HG03469 (cell line): ENCODE measurements around the gene MYO1A.
A peak's percentile ranks its signal among the peaks of the same experiment; 100 is the strongest.
"Not testable (repeated sequence)": the region's sequence is repeated elsewhere in the genome, so short reads cannot be mapped to it uniquely, and the experiment has no call there.

Experiments
- ATAC-seq: cut with Tn5 transposase; IDR thresholded peaks from one replicate; pipeline ENCODE4 v1.9.1; 2021; ENCODE audit warnings: mild to moderate bottlenecking, moderate library complexity, moderate number of reproducible peaks; ENCODE audit not compliant: unreplicated experiment

The MYO1A gene

DNA sequence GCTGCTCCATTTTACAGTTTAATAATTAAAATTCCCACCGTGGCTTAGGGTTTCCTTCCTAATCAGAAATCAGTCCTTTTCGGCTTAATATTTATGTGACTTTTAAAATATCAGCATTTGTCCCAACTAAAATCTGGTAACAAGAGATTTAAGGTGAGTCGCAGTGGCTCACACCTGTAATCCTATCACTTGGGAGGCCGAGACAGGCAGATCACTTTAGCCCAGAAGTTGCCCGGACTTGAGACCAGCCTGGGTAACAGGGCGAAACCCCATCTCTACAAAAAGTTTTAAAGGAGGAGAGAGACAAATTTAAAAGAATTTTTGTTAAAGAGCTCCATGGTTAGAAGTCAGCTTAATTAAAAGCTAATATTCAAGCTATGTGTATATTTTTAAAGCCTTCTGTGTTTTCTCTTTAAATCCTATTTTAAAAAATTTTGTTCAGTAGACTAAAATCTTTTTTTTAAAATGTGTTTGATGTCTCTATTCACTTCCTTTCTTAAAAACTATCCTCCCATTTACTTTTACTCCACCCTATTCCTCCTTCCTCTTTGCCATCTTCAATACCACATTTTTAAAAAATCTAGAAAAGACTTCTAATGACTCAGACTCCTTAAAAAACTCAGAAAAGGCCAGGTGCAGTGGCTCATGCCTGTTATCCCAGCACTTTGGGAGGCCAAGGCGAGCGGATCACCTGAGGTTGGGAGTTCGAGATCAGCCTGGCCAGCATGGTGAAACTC lies 29.8 kb downstream of the MYO1A start:
- ATAC-seq: no peak

- ATAC-seq: no peak
Observed at GRCh38 chr12:57018906-57019305, 31.0 kb downstream of the MYO1A start.

DNA sequence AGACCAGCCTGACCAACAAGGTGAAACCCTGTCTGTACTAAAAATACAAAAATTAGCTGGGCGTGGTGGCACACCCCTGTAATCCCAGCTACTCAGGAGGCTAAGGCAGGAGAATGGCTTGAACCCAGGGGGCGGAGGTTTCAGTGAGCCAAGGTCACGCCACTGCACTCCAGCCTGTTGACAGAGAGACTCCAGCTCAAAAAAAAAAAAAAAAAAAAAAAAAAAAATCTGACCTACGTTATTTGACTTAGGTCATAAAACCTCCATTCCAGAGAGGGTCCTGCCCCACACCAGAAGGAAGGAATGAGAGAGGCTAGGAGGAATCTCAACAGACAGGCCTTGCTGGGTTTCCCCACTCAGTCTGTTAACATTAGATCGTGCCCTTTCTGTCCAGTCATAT lies 31.6 kb downstream of the MYO1A start:
- not testable (repeated sequence) for ATAC-seq

DNA sequence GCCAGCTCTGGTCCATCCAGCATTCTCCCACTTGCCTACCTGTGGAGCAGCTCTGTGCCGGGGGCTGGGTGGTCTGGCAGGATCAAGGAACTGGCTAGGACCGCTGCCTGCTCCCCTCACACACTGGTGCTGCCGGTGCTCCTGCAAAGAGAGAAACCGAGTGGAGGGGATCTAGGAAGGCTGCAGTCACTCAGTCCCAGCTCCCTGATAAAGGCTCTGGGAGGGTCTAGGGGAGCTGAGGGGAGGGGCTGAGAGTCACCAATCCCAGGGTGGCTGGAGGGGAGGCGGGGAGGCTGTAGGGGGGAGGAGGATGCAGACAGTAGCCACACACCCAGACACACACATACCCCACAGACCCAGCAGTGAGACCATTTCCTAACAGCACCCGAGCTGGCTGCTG lies 33.6 kb downstream of the MYO1A start, which contains the start of gene TAC3:
Gene TAC3 (minus strand): TSS at position 182 of the 400 bp plus-strand sequence. CDS start 732 bp downstream, outside the sequence.
- ATAC-seq: no peak

- ATAC-seq: peak; percentile 69
Observed at GRCh38 chr12:57012600-57013465, 37.1 kb downstream of the MYO1A start.

DNA sequence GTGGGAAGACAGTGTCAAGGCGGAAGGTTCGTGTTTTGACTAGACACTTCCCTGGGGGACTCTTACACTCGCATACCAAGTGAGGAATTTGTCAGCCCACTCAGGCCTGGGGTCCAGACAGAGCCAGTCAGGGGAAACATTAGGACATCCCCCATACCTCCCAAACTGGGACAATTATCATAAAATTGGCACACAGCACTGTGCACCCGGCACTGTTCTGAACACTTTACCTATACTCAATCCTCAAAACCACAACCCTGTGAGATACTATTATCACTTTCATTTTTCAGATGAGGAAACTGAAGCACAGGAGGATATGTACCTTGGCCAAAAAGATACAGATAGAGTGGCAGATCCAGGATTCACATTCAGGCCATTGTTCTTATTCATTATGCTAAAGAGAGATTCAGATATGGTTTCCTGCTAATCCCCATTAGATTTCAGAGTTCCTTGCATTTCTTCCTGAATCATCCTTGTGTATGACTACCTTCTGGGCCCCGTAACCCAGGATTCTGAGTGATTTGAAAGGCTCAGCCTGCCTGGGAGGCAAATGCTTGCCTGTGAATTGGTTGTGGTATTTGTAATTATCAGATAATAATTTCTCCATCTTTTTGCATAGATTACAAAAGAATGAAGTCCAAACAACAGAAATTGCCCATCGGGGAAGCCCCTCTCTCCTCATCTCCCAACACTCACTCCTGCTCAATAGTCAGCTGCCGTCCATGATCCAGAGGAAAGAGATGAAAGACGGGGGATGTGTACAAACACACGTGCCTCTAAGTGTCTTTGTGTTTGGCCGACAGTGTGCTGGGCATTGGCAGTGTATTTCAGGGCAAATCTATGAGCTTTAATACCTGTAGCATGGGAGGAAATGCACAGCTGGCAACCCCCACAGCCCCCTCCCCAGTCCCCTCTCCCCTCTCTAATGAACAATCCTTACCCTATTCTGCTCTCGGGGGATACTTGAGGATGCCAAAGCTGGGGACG lies 38.2 kb downstream of the MYO1A start:
- ATAC-seq: no peak

DNA sequence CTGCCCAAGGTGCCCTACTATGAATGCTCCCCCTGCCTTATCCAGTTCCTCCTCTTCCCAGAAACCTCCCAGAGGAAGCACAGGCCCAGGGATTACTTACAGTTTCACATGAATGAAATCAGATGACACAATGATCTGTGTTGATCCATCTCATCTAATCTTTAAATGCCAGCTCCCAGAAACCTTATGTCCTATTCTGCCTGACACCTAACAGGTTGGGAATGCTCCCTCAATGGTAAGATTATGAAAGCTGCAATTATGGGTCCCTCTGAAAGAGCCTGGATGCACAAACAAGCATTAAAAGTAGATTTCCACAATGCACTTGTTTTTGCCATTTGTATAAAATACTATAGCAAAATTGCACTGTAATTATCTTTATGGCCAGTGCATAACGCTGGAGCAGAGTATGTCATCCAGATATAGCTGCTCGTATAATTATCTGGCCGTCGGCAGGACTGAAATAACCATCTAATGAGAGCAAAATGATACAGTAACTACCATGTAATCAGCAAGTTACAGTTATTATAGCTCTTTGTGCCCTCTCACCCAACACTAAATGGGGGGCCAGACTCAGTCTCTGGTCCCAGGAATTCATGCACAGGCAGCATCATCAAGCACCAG lies 39.2 kb downstream of the MYO1A start:
- ATAC-seq: no peak

DNA sequence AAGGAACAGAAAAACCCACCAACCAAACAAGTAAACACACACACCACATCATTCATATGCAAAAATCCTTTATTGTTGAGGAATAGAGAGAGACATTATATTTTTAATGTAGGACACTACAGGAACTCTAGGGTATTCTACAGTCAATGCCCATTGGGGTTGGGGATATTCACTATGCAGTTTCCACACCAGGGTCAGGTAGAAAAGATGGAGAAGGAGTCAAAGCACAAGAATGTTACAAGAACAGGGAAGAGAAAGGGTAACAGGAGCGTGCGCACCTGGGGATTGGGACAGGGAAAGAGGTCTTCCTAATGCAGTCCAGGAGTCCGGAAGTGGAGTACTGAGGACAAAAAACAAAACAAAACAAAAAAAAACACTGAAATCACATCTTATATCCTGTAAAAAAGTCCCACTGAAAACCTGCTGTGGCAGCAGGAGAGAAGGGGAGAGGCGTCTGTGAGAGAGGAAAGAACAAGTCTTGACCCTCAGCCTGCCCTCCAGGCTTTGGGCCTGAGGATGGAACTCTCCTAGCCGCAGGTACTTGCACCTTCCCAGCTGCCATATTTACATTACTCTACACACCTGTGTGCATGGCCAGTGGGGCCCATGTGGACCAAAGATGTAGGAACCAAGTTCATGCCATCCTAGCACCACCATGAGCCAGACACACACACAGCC lies 39.8 kb downstream of the MYO1A start:
- no peak for ATAC-seq

- ATAC-seq: no peak
Observed at GRCh38 chr12:57008178-57008577, 41.8 kb downstream of the MYO1A start.

DNA sequence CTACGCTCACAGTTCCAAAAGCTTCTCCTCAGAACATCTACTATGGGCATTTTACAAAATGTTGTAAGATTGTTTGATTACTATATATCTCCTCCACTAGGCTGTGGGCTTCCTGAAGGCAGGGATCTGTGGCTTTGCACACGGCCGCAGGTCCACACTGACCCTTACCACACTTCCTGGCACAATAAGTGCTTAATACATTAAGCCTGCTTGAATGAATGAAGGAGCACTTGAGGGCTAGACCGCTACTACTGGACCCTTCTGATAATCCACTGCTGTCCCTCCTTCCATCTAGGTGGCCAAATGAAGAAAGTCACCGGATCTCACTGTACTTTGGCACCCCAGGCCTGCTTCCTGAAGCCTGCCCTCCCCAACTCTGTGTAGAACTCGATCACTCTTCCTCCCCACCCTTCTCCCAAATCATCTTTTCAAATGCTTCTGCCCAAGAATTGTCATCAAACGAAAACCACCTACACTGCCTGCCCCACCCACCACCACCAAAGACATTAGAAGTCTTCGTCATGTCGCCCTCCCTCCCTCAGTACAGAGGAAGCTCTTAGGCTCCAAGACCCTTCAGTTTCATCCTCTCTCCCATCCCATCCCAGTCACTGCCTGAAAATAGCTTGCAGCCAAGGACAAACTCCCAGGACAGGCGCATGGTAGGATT lies 43.0 kb downstream of the MYO1A start:
- no peak for ATAC-seq

DNA sequence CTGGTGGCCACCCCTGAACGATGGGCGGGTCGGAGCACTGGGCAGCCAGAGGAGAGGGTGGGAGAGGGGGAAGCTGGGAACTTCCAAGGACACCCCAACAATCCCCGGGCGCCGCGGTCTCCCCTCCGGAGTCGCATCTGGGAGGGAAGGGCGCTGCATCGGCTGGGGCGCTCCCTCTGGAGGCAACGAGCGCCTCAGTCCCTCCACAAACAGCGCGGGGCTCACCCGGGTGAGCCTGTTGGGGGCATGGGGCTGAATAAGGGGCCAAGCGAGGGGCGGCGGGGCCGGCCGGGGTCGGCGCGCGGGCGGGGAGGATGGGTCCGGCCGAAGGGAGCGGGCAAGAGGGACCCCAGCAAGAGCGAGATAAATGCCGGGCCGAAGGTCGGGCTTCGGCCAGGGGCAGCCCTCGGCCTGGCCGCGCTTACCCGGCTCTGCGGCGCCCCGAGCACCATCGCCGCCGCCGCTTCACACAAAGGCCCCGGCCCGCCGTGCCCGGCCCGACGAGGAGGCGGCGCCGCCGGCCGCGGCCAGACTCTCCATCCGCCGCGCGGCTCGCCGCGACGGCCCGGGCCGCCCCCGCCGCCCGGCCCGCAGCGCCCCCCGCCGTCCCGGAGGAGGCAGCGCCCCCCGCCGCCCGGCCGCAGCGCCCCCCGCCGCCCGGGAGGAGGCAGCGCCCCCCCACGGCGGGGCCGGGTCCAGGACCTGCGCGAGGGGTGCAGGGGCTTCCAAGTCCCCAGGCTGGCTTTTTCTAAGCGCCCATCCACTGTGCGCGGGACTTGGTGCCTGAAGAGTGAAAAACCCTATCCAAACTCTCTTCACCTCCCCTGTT lies 43.7 kb downstream of the MYO1A start, which contains the start of gene ZBTB39:
Gene ZBTB39 (minus strand): TSS at position 567 of the 829 bp plus-strand sequence. CDS start 1,629 bp downstream, outside the sequence.
- ATAC-seq: peak; percentile 49

DNA sequence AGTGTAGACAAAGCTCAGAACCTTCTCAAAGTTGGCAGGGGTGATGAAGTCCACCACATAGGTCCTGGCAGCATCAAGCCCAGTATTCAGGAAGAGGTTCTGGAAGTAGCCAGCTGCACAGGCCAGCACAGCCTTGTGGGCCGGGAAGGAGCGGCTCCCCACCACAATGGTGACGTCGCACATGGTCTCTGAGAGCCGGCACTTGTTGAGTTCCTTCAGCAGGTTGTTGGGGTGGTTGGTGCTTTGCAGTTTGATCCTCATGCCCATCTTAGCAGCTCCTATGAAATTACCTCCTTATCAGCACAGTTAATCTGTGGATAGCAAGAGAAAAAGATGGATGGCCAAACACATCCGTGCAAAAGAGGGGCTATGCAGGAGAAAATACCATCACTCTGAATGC lies 45.3 kb downstream of the MYO1A start:
- ATAC-seq: no peak

DNA sequence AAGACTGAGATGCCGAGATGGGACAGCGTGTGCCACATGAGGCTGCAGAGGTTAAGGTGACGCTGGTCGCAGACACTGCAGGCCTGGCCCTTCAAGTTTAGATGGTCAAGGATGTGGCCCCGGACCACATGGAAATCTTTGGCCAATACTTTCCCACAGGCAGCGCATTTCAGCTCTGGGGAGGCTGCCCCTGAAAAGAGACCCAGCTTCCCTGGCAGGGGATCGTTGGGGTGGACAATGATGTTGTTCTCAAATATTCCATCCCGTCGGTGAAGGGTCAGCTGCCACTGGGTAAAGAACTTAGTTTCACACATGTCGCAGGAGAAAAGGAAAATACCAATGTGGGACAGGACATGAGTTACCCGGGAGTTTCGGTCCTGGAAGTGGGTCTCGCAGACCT lies 46.5 kb downstream of the MYO1A start:
- no peak for ATAC-seq

GRCh38 chr12:57001448-57001906 lies 48.5 kb downstream of the MYO1A start:
- no peak for ATAC-seq

- ATAC-seq: no peak
Observed at GRCh38 chr12:57000393-57000792, 49.5 kb downstream of the MYO1A start.

DNA sequence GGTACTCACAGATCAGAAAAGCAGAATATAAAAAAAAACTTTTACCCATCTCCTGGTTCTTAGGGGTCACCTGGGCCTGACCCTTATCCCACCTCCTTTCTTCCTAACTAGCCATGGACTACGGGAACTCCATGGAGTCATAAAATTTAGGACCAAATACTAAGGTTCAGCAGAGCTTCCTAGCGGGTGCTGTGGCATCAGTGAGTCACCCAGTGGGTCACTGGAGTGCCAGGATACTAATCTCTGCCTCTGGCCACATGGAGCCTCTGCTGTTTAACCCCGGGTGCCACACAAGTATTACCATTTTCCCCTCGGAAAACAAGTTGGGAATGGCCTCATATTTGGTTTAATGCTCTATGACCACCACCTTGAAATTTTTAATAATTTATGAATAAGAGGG lies 50.5 kb downstream of the MYO1A start:
- ATAC-seq: no peak

DNA sequence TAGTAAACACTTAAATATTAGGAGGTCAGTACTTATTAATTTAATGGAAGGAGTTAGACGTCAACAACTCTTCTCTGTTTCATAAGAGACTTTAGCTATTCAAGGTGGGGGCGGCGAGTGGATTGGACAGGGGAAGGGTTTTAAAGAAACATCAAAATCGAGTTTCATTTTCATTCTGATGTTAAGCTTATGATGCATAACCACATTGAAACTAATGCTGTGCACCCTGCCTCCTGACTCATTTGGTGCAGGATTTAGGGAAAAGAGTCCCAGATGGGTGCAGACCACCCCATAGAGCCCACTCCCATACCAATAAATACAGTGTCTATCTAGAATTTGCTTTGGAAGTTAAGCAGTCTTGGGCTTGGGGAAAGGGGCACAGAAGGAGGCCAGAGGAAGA lies 50.9 kb downstream of the MYO1A start:
- peak; percentile 70 for ATAC-seq

GRCh38 chr12:56998316-56998715 lies 51.6 kb downstream of the MYO1A start:
- ATAC-seq: no peak
